ENCODE measurements around the gene DYSF. TPM values are rescaled to one million over a fixed set of nuclear protein-coding genes. Genes with fewer than 3 reads are reported as not detected.

DYSF gene
- total RNA-seq, 2 donors from 2014 or later, result 1.4 to 3.1 TPM

DNA sequence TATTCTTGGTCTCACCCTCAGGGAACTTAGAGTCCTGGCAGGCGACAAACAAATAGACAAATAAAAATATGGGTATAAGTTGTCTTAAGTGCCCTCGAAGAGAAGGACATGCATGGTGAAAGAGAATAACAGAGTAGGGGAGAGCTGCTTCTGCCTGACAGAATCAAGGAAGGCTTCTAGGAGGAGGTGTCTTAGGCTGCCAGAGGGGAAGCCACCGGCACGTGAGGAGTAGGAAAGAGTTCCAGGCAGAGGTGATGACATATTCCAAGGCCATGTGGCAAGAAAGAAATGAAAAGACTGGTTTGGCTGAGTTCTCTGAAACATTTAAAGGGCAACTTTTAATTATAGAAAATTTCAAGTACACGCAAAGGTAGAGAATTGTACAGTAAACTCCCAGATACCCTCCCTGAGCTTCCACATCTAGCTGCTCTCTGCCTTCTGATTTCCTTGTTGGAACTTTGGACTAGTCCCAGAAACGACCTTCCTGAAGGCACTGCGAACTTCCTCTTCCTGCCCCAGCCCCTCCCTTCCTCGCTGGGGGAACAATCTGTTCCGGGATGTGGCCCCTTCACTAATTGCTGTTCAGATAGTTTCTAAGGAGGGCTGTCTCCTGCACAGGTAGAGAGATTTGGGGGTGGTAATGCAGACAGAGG lies 91.7 kb downstream of the DYSF start:
- H3K27ac Mint-ChIP-seq, result no peak overlapping the region
- H3K9me3 Mint-ChIP-seq, result peaks cover 19% of the 10 kb centered on the region
- H3K36me3 Mint-ChIP-seq (ENCODE audit: low read depth), result no peaks in the 10 kb centered on the region
- peaks cover 4% of the 10 kb centered on the region for H3K27me3 Mint-ChIP-seq (ENCODE audit: insufficient read depth)
- no peak overlapping the region for H3K4me3 Mint-ChIP-seq
- Histone ChIP-seq H3K4me3 (ENCODE audit: low read length) (no peak overlapping the region), H3K4me1 (ENCODE audit: control insufficient read depth, insufficient read depth, low read length) (no peaks in the 10 kb centered on the region), H3K36me3 (ENCODE audit: control insufficient read depth, insufficient read depth, low read length) (no peaks in the 10 kb centered on the region), H3K9me3 (ENCODE audit: control insufficient read depth, low read length) (no peaks in the 10 kb centered on the region), H3K27me3 (ENCODE audit: control insufficient read depth, insufficient read depth, low read length, poor library complexity, severe bottlenecking) (no peaks in the 10 kb centered on the region), H3K27ac (ENCODE audit: low read depth, low read length) (no peak overlapping the region), H3K9ac (ENCODE audit: extremely low read depth, low read length, poor library complexity, severe bottlenecking) (no peak overlapping the region)
- TF ChIP-seq, protein P1, sequence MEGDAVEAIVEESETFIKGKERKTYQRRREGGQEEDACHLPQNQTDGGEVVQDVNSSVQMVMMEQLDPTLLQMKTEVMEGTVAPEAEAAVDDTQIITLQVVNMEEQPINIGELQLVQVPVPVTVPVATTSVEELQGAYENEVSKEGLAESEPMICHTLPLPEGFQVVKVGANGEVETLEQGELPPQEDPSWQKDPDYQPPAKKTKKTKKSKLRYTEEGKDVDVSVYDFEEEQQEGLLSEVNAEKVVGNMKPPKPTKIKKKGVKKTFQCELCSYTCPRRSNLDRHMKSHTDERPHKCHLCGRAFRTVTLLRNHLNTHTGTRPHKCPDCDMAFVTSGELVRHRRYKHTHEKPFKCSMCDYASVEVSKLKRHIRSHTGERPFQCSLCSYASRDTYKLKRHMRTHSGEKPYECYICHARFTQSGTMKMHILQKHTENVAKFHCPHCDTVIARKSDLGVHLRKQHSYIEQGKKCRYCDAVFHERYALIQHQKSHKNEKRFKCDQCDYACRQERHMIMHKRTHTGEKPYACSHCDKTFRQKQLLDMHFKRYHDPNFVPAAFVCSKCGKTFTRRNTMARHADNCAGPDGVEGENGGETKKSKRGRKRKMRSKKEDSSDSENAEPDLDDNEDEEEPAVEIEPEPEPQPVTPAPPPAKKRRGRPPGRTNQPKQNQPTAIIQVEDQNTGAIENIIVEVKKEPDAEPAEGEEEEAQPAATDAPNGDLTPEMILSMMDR (conservative IDR thresholded peaks at IDR 0.05), result no peak
- no peaks in the 10 kb centered on the region for H3K4me1 Mint-ChIP-seq
- no peak for DNase-seq
- 81 to 90% methylated on average over 7 to 9 of the region's 9 CpGs for WGBS, 2 experiments (ENCODE audit: insufficient coverage in 1 of 2, insufficient read length in 1 of 2)

DNA sequence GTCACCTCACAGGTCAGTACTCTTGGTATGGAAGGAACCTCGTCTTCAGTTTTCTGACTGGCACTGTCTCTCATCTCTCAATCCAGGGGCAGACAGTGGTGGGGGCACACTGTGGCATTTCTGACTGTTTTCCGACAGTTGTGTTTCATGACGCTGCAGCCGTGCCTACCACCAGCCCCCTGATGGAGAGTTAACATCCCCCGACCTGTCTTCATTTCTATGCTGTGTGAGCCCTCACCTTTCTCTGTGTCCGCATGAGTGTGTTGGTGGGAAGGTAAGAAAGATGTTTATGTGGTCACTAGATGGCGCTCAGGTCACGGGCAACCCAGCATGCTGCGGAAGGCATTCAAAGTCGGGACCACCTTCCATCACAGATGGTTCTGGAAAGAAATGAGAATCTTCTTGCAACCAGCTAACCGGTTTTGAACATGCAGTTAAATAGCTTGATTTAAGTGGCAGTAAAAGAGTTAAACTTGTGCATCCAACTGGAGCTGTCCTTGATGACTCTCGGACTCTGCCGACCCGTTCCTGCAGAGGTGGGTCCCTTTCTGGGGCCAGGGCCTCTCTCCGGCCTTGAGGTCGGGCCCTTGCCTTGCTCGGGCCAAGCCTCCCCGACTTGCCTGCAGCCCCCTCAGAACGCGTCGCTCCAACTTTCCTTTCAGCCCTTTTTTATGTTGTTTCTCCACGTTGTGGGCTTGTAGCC lies 92.4 kb downstream of the DYSF start:
- Mint-ChIP-seq H3K36me3 (ENCODE audit: low read depth) (no peaks in the 10 kb centered on the region), H3K4me1 (no peaks in the 10 kb centered on the region), H3K27ac (no peak overlapping the region), H3K27me3 (ENCODE audit: insufficient read depth) (peaks cover 4% of the 10 kb centered on the region), H3K4me3 (no peak overlapping the region), H3K9me3 (peaks cover 19% of the 10 kb centered on the region)
- H3K4me1 ChIP-seq (ENCODE audit: control insufficient read depth, insufficient read depth, low read length), result no peaks in the 10 kb centered on the region
- no peak overlapping the region for H3K4me3 ChIP-seq (ENCODE audit: low read length)
- no peaks in the 10 kb centered on the region for H3K36me3 ChIP-seq (ENCODE audit: control insufficient read depth, insufficient read depth, low read length)
- WGBS, 2 experiments (ENCODE audit: insufficient coverage in 1 of 2, insufficient read length in 1 of 2), result 58 to 63% methylated on average over 17 to 22 of the region's 22 CpGs
- no peaks in the 10 kb centered on the region for H3K27me3 ChIP-seq (ENCODE audit: control insufficient read depth, insufficient read depth, low read length, poor library complexity, severe bottlenecking)
- DNase-seq, result peak; percentile 90
- H3K9ac ChIP-seq (ENCODE audit: extremely low read depth, low read length, poor library complexity, severe bottlenecking), result no peak overlapping the region
- no peak overlapping the region for H3K27ac ChIP-seq (ENCODE audit: low read depth, low read length)
- H3K9me3 ChIP-seq (ENCODE audit: control insufficient read depth, low read length), result no peaks in the 10 kb centered on the region
- TF ChIP-seq, protein P1 (conservative IDR thresholded peaks at IDR 0.05), result peak; percentile 89

DNA sequence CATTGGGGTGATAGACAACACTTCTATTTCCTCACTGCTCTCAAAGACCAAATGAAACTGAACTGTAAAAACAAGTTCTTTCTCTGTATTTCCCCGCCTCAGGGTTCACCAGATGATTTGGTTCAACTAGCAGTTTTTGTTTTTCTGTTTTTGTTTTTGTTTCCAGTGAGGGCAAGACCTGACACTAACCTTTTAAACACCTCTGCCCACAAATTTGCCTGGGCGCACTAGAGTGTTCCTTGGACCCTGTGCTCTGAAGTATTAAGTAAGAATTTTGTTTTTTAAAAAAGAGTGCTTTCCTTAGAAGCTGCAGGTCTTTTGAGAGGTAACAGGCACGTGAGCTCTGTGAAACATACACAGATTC lies 92.9 kb downstream of the DYSF start:
- no peaks in the 10 kb centered on the region for H3K36me3 ChIP-seq (ENCODE audit: control insufficient read depth, insufficient read depth, low read length)
- no peak overlapping the region for H3K4me3 ChIP-seq (ENCODE audit: low read length)
- no peaks in the 10 kb centered on the region for H3K27me3 ChIP-seq (ENCODE audit: control insufficient read depth, insufficient read depth, low read length, poor library complexity, severe bottlenecking)
- Mint-ChIP-seq H3K4me3 (no peak overlapping the region), H3K36me3 (ENCODE audit: low read depth) (no peaks in the 10 kb centered on the region), H3K27ac (no peak overlapping the region), H3K4me1 (no peaks in the 10 kb centered on the region), H3K9me3 (peaks cover 19% of the 10 kb centered on the region), H3K27me3 (ENCODE audit: insufficient read depth) (peaks cover 4% of the 10 kb centered on the region)
- TF ChIP-seq, protein P1 (conservative IDR thresholded peaks at IDR 0.05), result no peak
- DNase-seq, result no peak
- H3K9ac ChIP-seq (ENCODE audit: extremely low read depth, low read length, poor library complexity, severe bottlenecking), result no peak overlapping the region
- no peaks in the 10 kb centered on the region for H3K9me3 ChIP-seq (ENCODE audit: control insufficient read depth, low read length)
- H3K4me1 ChIP-seq (ENCODE audit: control insufficient read depth, insufficient read depth, low read length), result no peaks in the 10 kb centered on the region
- WGBS, 2 experiments (ENCODE audit: insufficient coverage in 1 of 2, insufficient read length in 1 of 2), result 47 to 50% methylated on average over 2 to 3 of the region's 3 CpGs
- H3K27ac ChIP-seq (ENCODE audit: low read depth, low read length), result no peak overlapping the region

All from endodermal cell (in vitro differentiated cells).